ENCODE data around the gene MAP4K4.
"Not testable (repeated sequence)": the region's sequence is repeated elsewhere in the genome, so short reads cannot be mapped to it uniquely, and the experiment has no call there.

GRCh38 chr2:101773961-101774360, 76.5 kb downstream of the MAP4K4 start:
- TF ChIP-seq CTCF (conservative IDR thresholded peaks at IDR 0.05; ENCODE audit: low read length); EZH2phosphoT487 (IDR thresholded peaks at IDR 0.05; ENCODE audit: borderline replicate concordance): not testable (repeated sequence)
